DOHH2 (cell line): ENCODE results near the gene LENG9.

Experiments used
- H3F3A ChIP-seq: fragments of 200-600 bp; sonication (generic), shearing (Covaris generic); 2 replicates; pipeline ENCODE4 v1.6.0; 2016; ENCODE audit warnings: antibody characterized with exemption, mild to moderate bottlenecking; ENCODE audit not compliant: control insufficient read depth, insufficient read depth
- H3K27ac ChIP-seq: fragments of 200-600 bp; sonication (generic); 2 replicates; pipeline ENCODE4 v1.5.1; 2014; ENCODE audit warnings: low read depth, mild to moderate bottlenecking, low read length, moderate library complexity
- H3K27me3 ChIP-seq: fragments of 200-600 bp; sonication (generic); 2 replicates; pipeline ENCODE4 v1.6.1; 2014; ENCODE audit warnings: mild to moderate bottlenecking, low read length, mixed read lengths; ENCODE audit not compliant: control insufficient read depth
- H3K36me3 ChIP-seq: fragments of 200-600 bp; sonication (generic); 2 replicates; pipeline ENCODE4 v1.6.1; 2014; ENCODE audit warnings: mild to moderate bottlenecking, low read length, moderate library complexity, mixed read lengths; ENCODE audit not compliant: control insufficient read depth
- H3K4me1 ChIP-seq: fragments of 200-600 bp; sonication (generic); 2 replicates; pipeline ENCODE4 v1.6.1; 2014; ENCODE audit warnings: mild to moderate bottlenecking, low read length, mixed read lengths; ENCODE audit not compliant: control insufficient read depth
- H3K4me2 ChIP-seq: fragments of 200-600 bp; sonication (generic); 2 replicates; pipeline ENCODE4 v1.6.0; 2014; ENCODE audit warnings: mild to moderate bottlenecking, low read length, moderate library complexity
- H3K4me3 ChIP-seq: fragments of 200-600 bp; sonication (generic); 2 replicates; pipeline ENCODE4 v1.5.1; 2014; ENCODE audit warnings: mild to moderate bottlenecking, low read length, mixed read lengths
- H3K79me2 ChIP-seq: fragments of 200-600 bp; sonication (generic); 2 replicates; pipeline ENCODE4 v1.6.1; 2014; ENCODE audit warnings: mild to moderate bottlenecking, low read length, mixed read lengths; ENCODE audit not compliant: control insufficient read depth
- H3K9me2 ChIP-seq: fragments of 200-600 bp; sonication (generic); replicated peaks from 2 replicates; pipeline ENCODE4 v1.6.1; 2014; ENCODE audit warnings: mild to moderate bottlenecking, low read length, mixed read lengths; ENCODE audit not compliant: control insufficient read depth
- H3K9me3 ChIP-seq: fragments of 200-600 bp; sonication (generic); 2 replicates; pipeline ENCODE4 v1.6.1; 2014; ENCODE audit warnings: antibody characterized with exemption, low read length, mixed read lengths; ENCODE audit not compliant: control insufficient read depth, insufficient read depth
- H4K20me1 ChIP-seq: fragments of 200-600 bp; sonication (generic); 2 replicates; pipeline ENCODE4 v1.6.0; 2014; ENCODE audit warnings: low read depth, mild to moderate bottlenecking, antibody characterized with exemption, low read length, moderate library complexity; ENCODE audit not compliant: control insufficient read depth, insufficient read depth
- CTCF ChIP-seq: fragments of 200-600 bp; sonication (generic); IDR thresholded peaks from one replicate; pipeline ENCODE4 v1.5.1; 2014; ENCODE audit warnings: antibody characterized with exemption, mild to moderate bottlenecking, low read depth, low read length; ENCODE audit not compliant: poor library complexity, severe bottlenecking
- EZH2phosphoT487 ChIP-seq: fragments of 200-600 bp; sonication (generic); IDR thresholded peaks from 2 replicates; pipeline ENCODE4 v1.6.1; 2017; ENCODE audit warnings: borderline replicate concordance, mild to moderate bottlenecking, antibody characterized with exemption, low read length, moderate library complexity, mixed read lengths

Gene LENG9

DNA sequence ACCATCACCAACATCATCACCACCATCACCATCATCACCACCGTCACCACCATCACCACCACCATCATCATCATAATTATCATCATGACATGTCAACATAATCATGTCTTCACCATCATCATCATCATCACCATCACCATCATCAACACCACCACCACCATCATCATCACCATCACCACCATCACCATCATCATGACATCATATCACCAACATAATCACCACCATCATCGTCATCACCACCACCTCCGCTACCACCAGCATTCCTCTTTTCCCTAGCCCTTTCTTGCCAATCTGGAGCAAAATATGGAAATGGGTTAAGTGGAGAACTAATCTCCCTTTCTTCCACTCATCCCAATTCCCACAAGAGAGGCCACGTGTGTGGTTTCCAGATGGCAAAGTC lies 49.4 kb downstream of the LENG9 start:
- Histone ChIP-seq H3F3A (no peaks in the 10 kb centered on the region), H3K4me3 (no peak overlapping the region), H3K9me2 (no peaks in the 10 kb centered on the region), H3K27me3 (no peaks in the 10 kb centered on the region), H3K4me1 (no peaks in the 10 kb centered on the region), H3K9me3 (peaks cover 9% of the 10 kb centered on the region; the same call in 1 of the 2 replicates), H3K36me3 (no peaks in the 10 kb centered on the region), H3K4me2 (no peak overlapping the region), H3K27ac (no peak overlapping the region), H3K79me2 (no peaks in the 10 kb centered on the region), H4K20me1 (no peaks in the 10 kb centered on the region)
- no peak for TF ChIP-seq CTCF
- TF ChIP-seq EZH2phosphoT487: no peak

- H3K27ac ChIP-seq: no peak overlapping the region
- H3K4me1 ChIP-seq: no peaks in the 10 kb centered on the region
- H3K36me3 ChIP-seq: no peaks in the 10 kb centered on the region
- H3K9me3 ChIP-seq: peaks cover 14% of the 10 kb centered on the region
- no peaks in the 10 kb centered on the region for H3K79me2 ChIP-seq
- peaks cover 5% of the 10 kb centered on the region for H3F3A ChIP-seq
- TF ChIP-seq EZH2phosphoT487 (no peak), CTCF (no peak)
- H3K9me2 ChIP-seq: no peaks in the 10 kb centered on the region
- H3K4me3 ChIP-seq: no peak overlapping the region
- H3K4me2 ChIP-seq: no peak overlapping the region
- no peaks in the 10 kb centered on the region for H3K27me3 ChIP-seq
- H4K20me1 ChIP-seq: no peaks in the 10 kb centered on the region
Measured at GRCh38 chr19:54412877-54413276, 50.7 kb downstream of the LENG9 start.
